Right kidney (tissue), 1 donor: Measurements from ENCODE around the gene C2CD3.
"Not testable (repeated sequence)": the region's sequence is repeated elsewhere in the genome, so short reads cannot be mapped to it uniquely, and the experiment has no call there.

Experiments
- DNase-seq: peaks from one replicate; pipeline ENCODE4 v3.0.0-alpha.2; 2016

The C2CD3 gene

GRCh38 chr11:74159642-74160041 is 11.2 kb downstream of the C2CD3 start:
- DNase-seq: no peak

- DNase-seq: no peak
Observed at GRCh38 chr11:74157169-74157568, 13.6 kb downstream of the C2CD3 start.

DNA sequence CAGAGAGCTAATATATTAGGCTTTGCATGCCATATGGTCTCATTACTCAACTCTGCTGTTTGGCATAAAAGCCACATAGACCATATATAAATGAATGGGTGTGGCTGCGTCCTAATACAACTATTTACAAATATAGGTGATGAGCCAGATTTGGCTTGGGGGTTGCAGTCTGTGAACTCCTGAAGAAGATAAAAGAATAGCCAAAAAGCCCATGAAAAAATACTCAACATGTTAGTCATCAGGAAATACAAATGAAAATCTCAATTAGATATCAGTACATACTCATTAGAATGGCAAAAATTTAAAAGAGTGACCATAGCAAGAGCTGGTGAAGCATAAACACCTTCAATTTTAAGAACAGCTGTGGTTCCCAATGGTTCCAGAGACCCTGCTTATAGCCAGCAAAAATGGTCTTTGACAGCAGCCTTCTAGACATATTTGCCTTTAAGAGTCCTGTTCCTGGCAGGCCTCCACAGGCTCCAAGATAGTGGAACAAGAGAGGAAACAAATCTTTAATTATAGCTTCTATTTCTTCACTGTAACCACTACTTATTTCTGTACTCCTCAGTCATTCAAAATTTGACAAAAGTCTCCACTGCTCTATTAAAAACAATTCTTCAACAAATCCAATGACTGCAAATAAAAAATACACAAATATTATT is 16.1 kb downstream of the C2CD3 start:
- DNase-seq: no peak

DNA sequence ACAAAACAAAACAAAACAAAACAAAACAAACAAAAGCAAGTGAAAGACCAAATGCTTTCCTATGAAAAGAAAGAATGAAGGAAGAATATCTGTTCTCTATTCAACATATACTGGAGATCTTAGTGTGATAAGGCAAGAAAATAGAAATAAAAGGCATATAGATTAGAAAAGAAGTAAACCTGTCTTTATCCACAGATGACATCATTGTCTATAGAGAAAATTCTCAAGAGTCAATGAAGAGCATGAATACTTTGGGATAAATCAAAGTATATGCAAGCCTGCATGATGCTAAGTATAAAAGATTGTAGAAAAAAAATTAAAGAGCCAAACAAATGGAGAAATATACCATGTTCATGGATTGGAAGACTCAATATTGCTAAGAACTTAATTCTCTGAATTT is 17.6 kb downstream of the C2CD3 start:
- DNase-seq: no peak

GRCh38 chr11:74147199-74147929 is 23.4 kb downstream of the C2CD3 start:
- DNase-seq: no peak

GRCh38 chr11:74144592-74144991 is 26.2 kb downstream of the C2CD3 start:
- DNase-seq: no peak

- DNase-seq: no peak
Observed at GRCh38 chr11:74142624-74143023, 28.2 kb downstream of the C2CD3 start.

DNA sequence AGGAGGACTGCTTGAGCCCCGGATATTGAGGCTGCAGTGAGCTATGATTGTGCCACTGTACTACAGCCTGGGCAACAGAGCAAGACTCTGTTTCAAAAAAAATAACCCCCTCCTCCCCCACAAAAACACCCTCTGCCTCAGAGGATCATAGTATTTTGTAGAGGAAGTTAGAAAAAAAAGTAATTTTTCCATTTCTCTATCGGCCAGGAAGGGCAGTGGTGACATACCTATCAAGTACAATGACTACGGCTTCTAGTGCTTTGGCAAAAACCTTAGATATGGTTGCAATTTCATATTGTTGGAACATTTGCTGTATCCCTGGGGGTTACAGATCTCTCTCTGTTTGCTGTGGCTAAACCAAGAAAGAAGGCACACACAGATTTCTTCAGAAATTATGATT is 28.9 kb downstream of the C2CD3 start:
- no peak for DNase-seq

DNA sequence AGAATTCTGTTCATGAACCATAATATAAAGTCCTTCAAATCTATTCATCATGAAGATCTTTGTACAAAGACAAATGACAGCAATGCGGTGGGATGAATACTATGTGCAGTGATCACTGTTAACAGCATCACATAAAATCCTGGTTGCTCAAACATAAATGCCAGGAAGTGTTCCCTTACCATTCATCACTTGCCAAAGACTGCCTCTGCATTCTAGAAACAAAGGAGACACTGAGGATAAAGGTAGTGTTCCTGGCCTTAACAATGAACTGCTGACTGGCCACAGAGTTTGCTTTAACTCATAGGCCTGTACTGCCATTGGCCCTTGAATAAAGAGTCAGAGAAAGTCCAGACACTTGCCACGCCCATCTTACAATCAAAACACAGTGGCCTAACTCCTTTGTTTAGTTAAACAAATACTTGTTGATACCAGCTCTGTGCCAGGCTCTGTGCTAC is 29.5 kb downstream of the C2CD3 start:
- DNase-seq: no peak

DNA sequence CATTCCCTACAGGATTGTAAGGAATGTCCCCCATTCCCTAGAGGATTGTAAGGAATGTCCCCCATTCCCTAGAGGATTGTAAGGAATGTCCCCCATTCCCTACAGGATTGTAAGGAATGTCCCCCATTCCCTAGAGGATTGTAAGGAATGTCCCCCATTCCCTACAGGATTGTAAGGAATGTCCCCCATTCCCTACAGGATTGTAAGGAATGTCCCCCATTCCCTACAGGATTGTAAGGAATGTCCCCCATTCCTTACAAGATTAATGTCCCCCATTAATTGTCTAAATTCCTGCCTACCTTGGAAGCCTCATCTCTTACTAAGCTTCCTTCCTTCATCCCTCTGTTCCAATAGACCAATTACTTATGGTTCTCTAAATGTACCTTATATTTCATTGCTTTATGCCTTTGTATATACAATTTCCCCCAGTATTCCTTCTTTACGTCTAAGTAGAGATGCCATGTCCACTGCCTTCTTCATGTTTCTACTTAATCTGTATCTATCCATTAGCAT is 30.8 kb downstream of the C2CD3 start:
- DNase-seq: not testable (repeated sequence)

GRCh38 chr11:74139151-74139918 is 31.5 kb downstream of the C2CD3 start:
- no peak for DNase-seq

- no peak for DNase-seq
Observed at GRCh38 chr11:74138572-74138971, 32.2 kb downstream of the C2CD3 start.

DNA sequence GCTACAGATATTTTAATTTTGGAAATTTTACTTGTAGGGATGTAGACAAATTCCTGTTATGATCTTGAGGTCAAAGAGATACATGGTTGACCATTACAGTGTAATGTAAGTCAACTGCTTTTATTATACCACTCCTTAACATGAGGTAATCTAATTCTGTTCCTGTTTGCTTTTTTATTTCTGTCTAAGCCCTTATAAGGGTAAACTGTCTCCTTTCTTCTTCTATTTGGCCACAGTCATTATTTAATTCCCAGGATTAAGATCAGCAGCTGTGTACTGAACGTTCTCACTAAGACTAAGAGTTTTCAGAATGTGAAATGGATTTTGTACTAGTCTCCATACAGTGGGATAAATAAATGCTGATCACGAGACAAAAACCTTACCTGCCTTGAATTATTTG is 32.8 kb downstream of the C2CD3 start:
- DNase-seq: no peak

- no peak for DNase-seq
Observed at GRCh38 chr11:74135127-74135840, 35.5 kb downstream of the C2CD3 start.

- DNase-seq: no peak
Observed at GRCh38 chr11:74134661-74135060, 36.1 kb downstream of the C2CD3 start.

DNA sequence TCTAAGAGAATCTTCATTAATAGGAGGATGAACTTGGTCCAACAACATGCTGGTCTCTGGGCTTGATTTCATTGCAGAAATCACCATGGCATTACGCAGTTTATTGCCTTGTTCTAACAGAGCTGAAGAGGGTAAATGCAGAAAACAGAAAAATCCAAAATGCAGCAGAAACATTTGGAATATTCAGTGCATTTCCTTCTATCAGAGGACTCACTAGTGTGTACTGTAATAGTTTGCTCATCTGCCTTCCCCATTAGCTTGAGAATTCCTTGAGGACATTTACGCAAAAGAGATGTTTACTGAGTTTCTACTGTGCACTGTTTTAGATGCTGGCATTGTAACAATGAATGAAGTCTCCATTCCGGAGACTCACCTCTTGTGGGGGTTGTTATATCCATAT is 37.4 kb downstream of the C2CD3 start:
- DNase-seq: no peak

- DNase-seq: no peak
Observed at GRCh38 chr11:74132833-74133232, 38.0 kb downstream of the C2CD3 start.

- not testable (repeated sequence) for DNase-seq
Observed at GRCh38 chr11:74129121-74129520, 41.7 kb downstream of the C2CD3 start.

DNA sequence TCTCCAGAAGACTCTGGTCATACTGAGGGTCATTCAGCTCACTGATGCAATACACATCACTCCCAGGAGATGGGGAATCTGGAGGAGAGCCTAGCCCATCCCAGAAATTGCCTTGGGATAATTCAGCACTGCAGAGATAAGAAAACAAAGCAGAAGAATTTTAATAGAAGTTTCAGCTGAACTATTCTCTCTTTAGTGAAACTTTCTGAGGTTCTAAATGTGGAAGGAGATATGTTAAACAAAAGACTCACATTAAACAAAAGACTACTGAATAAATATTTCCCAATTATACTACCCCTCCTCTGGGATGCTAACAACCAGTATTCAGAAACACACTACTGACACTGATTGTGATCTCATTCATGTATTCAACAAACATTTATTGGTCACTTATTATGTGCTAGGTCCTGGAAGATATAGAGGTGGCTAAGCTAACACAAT is 47.8 kb downstream of the C2CD3 start:
- DNase-seq: no peak

DNA sequence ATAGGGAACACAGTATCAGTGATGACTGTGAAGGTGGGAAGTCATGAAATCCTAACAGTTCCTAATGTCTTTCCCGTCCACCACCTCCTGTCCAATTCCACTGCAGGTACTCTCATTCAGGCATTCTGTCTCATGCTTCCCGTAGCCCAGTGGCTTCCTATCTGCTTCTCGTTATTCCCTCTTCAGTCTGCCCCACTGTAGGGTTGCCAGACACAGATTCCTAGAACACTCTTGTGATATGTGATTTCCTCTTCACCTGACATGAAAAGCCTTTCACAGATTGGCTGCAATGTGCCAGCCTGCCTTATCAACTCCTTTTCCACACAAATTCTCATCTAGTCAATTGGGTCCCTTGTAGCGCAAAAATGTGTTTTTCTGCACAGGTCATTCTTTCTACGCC is 49.0 kb downstream of the C2CD3 start:
- DNase-seq: no peak

- DNase-seq: not testable (repeated sequence)
Observed at GRCh38 chr11:74120260-74121035, 50.4 kb downstream of the C2CD3 start.

GRCh38 chr11:74116719-74117118 is 54.1 kb downstream of the C2CD3 start:
- no peak for DNase-seq
